RWPE1 (cell line): ENCODE data around the gene GFY.
"Not testable (repeated sequence)": the region's sequence is repeated elsewhere in the genome, so short reads cannot be mapped to it uniquely, and the experiment has no call there.

Experiments used
- CTCF ChIA-PET: fragments of 350-600 bp; sonication (Branson Sonifier 250); formaldehyde crosslinking; extraction: SDS; loops from one replicate; lab custom pipeline; 2021; lab: Yijun Ruan, JAX
- POLR2A ChIA-PET: fragments of 400-600 bp; formaldehyde crosslinking; extraction: SDS; loops from one replicate; lab custom pipeline; 2020; ENCODE audit warnings: antibody characterized with exemption; ENCODE audit not compliant: low non-redundant PET; lab: Yijun Ruan, JAX
- DNase-seq: peaks from one replicate; pipeline ENCODE4 v3.0.0; 2012; ENCODE audit warnings: low spot score
- H3K27ac ChIP-seq: fragments of 450-650 bp; 2 replicates; pipeline ENCODE4 v1.5.1; 2017
- CTCF ChIP-seq: fragments of 450-650 bp; conservative IDR thresholded peaks from 2 replicates; pipeline ENCODE4 v1.5.1; 2017; ENCODE audit warnings: low read depth, mild to moderate bottlenecking

Gene GFY

DNA sequence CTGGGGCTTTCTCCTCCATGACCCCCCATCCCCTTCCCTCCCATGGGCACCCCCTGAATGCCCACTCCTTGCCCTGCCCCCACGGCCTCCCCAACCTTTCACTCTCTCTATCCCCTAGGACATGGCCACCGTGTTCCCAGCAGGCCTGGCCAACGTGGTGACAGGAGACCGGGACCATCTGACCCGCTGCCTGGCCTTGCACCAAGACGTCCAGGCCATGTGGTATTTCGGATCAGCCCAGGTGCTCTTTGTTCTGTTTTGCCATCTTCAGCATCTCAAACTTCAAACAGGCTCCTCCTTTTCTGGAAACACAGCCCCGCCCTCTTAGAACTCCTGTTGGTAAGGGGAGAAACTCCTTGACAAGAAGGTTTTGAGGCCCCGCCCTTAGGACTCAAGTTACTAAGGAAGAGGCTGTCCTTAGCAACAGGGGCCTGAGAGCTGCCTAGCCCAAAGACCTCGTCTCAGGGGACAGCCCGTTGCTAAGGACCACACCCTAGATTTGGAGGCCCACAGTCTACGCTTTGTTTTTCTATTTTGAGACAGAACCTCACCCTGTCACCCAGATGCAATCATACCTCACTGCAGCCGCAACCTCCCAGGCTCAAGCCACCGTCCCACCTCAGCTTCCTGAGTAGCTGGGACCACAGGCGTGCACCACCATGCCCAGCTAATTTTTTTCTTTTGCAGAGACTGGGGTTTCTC, 43.7 kb downstream of the GFY start:
- peak; percentile 68 for DNase-seq
- H3K27ac ChIP-seq = peak overlapping the region; percentile 80
- CTCF ChIA-PET = interaction anchor here (0.7 kb wide), 1 partner anchor 692 kb away, joined by 5 read pairs; no protein-coding TSS in a partner anchor
- TF ChIP-seq CTCF = no peak
- POLR2A ChIA-PET = interaction anchor here (0.9 to 1.1 kb wide), 2 partner anchors 10 to 16 kb away, joined by 3 to 5 read pairs; partner anchors contain the start of gene ALDH16A1

GRCh38 chr19:49469828-49470614, 44.8 kb downstream of the GFY start:
- ChIA-PET CTCF (no interaction called here), POLR2A (no interaction called here)
- DNase-seq = no peak
- no peak for TF ChIP-seq CTCF
- H3K27ac ChIP-seq = peak overlapping the region; percentile 80

- peak overlapping the region; percentile 80; the same call in 1 of the 2 replicates for H3K27ac ChIP-seq
- ChIA-PET CTCF (no interaction called here), POLR2A (no interaction called here)
These were observed 45.4 kb downstream of the GFY start for GRCh38 chr19:49470615-49470978.

DNA sequence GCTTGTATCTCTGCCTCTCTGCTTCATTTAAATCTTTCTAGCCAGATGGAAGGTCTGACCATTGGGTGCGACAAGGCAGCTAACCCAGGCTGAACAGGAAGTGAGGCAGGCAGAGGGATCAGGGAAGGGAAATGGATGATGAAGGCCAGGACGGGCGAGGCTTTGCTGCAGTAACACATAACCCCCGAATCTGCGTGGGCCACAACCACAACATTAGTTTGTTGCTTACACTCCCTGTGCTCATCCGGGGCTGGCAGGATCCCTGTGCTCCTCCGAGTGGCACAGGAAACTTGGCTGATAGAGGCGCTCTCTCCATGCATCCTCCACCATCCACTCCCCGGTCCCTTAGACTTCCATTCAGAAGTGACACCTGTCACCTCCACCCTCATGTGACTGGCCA, 47.7 kb downstream of the GFY start:
- ChIA-PET CTCF (interaction anchor here (0.7 to 1.9 kb wide), 4 partner anchors 9 to 248 kb away, joined by 3 to 4 read pairs (median 3); no protein-coding TSS in a partner anchor), POLR2A (interaction anchor here (1.5 kb wide), 1 partner anchor 20 kb away, joined by 5 read pairs; the partner anchor contains the start of gene ALDH16A1)
- peak overlapping the region; percentile 80 for H3K27ac ChIP-seq
- DNase-seq = no peak
- TF ChIP-seq CTCF = no peak

More at GRCh38 chr19:49470615-49470978, 45.4 kb downstream of the GFY start:
- no peak for TF ChIP-seq CTCF
- DNase-seq = no peak

- POLR2A ChIA-PET = interaction anchor here (1.5 kb wide), 1 partner anchor 21 kb away, joined by 5 read pairs; the partner anchor contains the start of gene ALDH16A1
- CTCF ChIA-PET = interaction anchor here (0.7 to 1.0 kb wide), 5 partner anchors 8 to 73 kb away, joined by 3 to 8 read pairs (median 3); partner anchors contain the start of gene GFY
- DNase-seq = not testable (repeated sequence)
- peak overlapping the region; percentile 80 for H3K27ac ChIP-seq
These were observed 48.3 kb downstream of the GFY start for GRCh38 chr19:49473501-49473867.

DNA sequence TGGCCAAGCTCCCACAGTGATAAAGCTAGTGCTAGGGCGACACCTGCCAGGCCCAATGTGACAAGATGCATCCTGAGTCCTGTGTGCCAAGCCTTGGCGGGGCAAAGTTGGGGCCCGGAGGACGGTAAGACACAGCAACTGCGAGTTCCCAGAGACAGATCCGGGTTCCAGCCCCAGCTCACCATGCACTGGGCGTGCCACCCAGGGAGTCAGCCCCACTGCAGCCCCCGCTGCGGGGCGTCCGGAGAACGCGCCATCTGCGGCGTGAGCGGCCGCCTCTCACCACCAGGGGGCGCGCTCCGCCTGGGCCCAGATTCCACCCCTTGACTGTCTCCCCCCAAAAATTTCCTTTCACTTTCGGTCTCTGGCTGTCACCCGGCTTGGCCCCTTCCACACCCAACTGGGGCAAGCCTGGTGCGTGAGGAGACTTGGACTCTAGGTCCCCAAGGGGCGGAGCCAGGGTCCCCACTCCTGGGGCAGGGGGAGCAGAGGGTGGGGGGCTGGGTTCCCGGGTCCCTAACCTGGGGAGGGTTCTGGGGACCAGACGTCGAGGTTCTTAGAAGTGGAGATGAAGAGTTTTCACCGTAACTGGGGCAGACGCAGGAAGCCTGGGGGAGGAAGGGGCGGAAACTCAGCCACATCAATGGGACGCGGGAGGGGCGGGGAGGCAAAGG, 48.8 kb downstream of the GFY start, which contains the start of gene FLT3LG:
Gene FLT3LG (plus strand): TSS at position 348 of the 674 bp plus-strand sequence. CDS start 425 bp downstream, outside the sequence.
- DNase-seq = peak; percentile 81
- POLR2A ChIA-PET = interaction anchor here (1.5 kb wide), 1 partner anchor 21 kb away, joined by 5 read pairs; the partner anchor contains the start of gene ALDH16A1
- CTCF ChIA-PET = interaction anchor here (0.7 to 1.0 kb wide), 5 partner anchors 8 to 73 kb away, joined by 3 to 8 read pairs (median 3); partner anchors contain the start of gene GFY
- H3K27ac ChIP-seq = peak within 1 kb of the TSS; percentile 80
- TF ChIP-seq CTCF = peak; percentile 97
